IMR-90 (cell line): ENCODE data around the gene F3. TPM values are rescaled to one million over a fixed set of nuclear protein-coding genes. Genes with fewer than 3 reads are reported as not detected.

Experiments
- ATAC-seq: fragments of 200-7000 bp; cut with Tn5 transposase; 2 replicates; pipeline ENCODE4 v1.9.1; 2020; ENCODE audit warnings: low read depth, mild to moderate bottlenecking, moderate library complexity
- BruUV-seq: library from RNA; stranded (reverse); fragments of 400-500 nt; replicated peaks from 2 replicates; lab custom pipeline; 2021; lab: Mats Ljungman, UMichigan
- CTCF ChIA-PET: fragments of 300-600 bp; formaldehyde crosslinking; extraction: SDS; loops from one replicate; lab custom pipeline; 2021; ENCODE audit warnings: antibody characterized with exemption; lab: Yijun Ruan, JAX
- POLR2A ChIA-PET: fragments of 300-600 bp; sonication (Branson Sonifier 250); formaldehyde crosslinking; loops from one replicate; lab custom pipeline; 2022; ENCODE audit warnings: antibody characterized with exemption; ENCODE audit not compliant: unreplicated experiment; lab: Charles Lee
- DNase-seq: peaks from one replicate; pipeline ENCODE4 v3.0.0; 2013
- H2AFZ ChIP-seq: replicated peaks from 2 replicates; pipeline ENCODE3; 2013; ENCODE audit warnings: low read length, mild to moderate bottlenecking; ENCODE audit not compliant: poor library complexity
- H2AK5ac ChIP-seq: 2 replicates; pipeline ENCODE4 v1.6.1; 2013; ENCODE audit warnings: low read depth, low read length, inconsistent platforms
- H2AK9ac ChIP-seq: replicated peaks from 2 replicates; pipeline ENCODE3; 2013; ENCODE audit warnings: mild to moderate bottlenecking, low read depth, low read length, moderate library complexity; ENCODE audit not compliant: poor library complexity
- H2BK120ac ChIP-seq: 2 replicates; pipeline ENCODE4 v1.6.1; 2013; ENCODE audit warnings: low read depth, low read length, inconsistent platforms
- H2BK15ac ChIP-seq: 3 replicates; pipeline ENCODE4 v1.6.1; 2013; ENCODE audit warnings: low read depth, low read length, inconsistent platforms
- H2BK20ac ChIP-seq: 2 replicates; pipeline ENCODE4 v1.6.1; 2013; ENCODE audit warnings: low read depth, mild to moderate bottlenecking, inconsistent platforms, low read length, moderate library complexity
- H2BK5ac ChIP-seq: 2 replicates; pipeline ENCODE4 v1.6.1; 2013; ENCODE audit warnings: mild to moderate bottlenecking, low read depth, low read length, inconsistent platforms; ENCODE audit not compliant: poor library complexity, severe bottlenecking
- H3K14ac ChIP-seq: replicated peaks from 2 replicates; pipeline ENCODE4 v1.6.1; 2013; ENCODE audit warnings: low read depth, low read length, inconsistent platforms
- H3K18ac ChIP-seq: 2 replicates; pipeline ENCODE4 v1.6.1; 2013; ENCODE audit warnings: low read depth, low read length, control low read depth
- H3K23ac ChIP-seq: 2 replicates; pipeline ENCODE4 v1.6.1; 2013; ENCODE audit warnings: low read depth, low read length, inconsistent platforms
- H3K27ac ChIP-seq: 2 replicates; pipeline ENCODE4 v1.5.1; 2013; ENCODE audit warnings: mild to moderate bottlenecking, control low read depth, low read length; ENCODE audit not compliant: insufficient read depth
- H3K27me3 ChIP-seq: 2 replicates; pipeline ENCODE4 v1.6.1; 2013; ENCODE audit warnings: low read length; ENCODE audit not compliant: control insufficient read depth, insufficient read depth
- H3K36me3 ChIP-seq: 2 replicates; pipeline ENCODE4 v1.6.1; 2013; ENCODE audit warnings: low read length, mixed read lengths; ENCODE audit not compliant: control insufficient read depth, insufficient read depth
- H3K4ac ChIP-seq: 2 replicates; pipeline ENCODE4 v1.6.1; 2013; ENCODE audit warnings: low read depth, low read length, inconsistent platforms
- H3K4me1 ChIP-seq: 2 replicates; pipeline ENCODE4 v1.6.1; 2013; ENCODE audit warnings: low read length, mixed read lengths; ENCODE audit not compliant: control insufficient read depth, insufficient read depth
- H3K4me2 ChIP-seq: 2 replicates; pipeline ENCODE4 v1.6.1; 2013; ENCODE audit warnings: low read depth, mild to moderate bottlenecking, control low read depth, low read length, moderate library complexity
- H3K4me3 ChIP-seq: 2 replicates; pipeline ENCODE4 v1.5.1; 2013; ENCODE audit warnings: low read depth, mild to moderate bottlenecking, control low read depth, low read length, moderate library complexity; ENCODE audit not compliant: insufficient read depth
- H3K56ac ChIP-seq: 2 replicates; pipeline ENCODE4 v1.6.1; 2013; ENCODE audit warnings: low read length, inconsistent platforms; ENCODE audit not compliant: insufficient read depth; ENCODE audit errors: extremely low read depth
- H3K79me1 ChIP-seq, 2 experiments: 2 replicates each; pipeline ENCODE4 v1.6.1; 2013; ENCODE audit warnings: low read length in 2 of 2, inconsistent platforms in 1 of 2, low read depth in 1 of 2
- H3K9ac ChIP-seq: 2 replicates; pipeline ENCODE4 v1.6.1; 2013; ENCODE audit warnings: low read depth, low read length, control low read depth
- H3K9me1 ChIP-seq: 2 replicates; pipeline ENCODE4 v1.6.1; 2013; ENCODE audit warnings: low read length, inconsistent platforms; ENCODE audit not compliant: insufficient read depth
- H3K9me3 ChIP-seq: 2 replicates; pipeline ENCODE4 v1.6.1; 2013; ENCODE audit warnings: low read length; ENCODE audit not compliant: control insufficient read depth, insufficient read depth
- H4K20me1 ChIP-seq: 2 replicates; pipeline ENCODE4 v1.6.1; 2013; ENCODE audit warnings: low read length, inconsistent platforms; ENCODE audit not compliant: insufficient read depth
- H4K5ac ChIP-seq: 2 replicates; pipeline ENCODE4 v1.6.1; 2013; ENCODE audit warnings: mild to moderate bottlenecking, low read depth, low read length, control low read depth
- H4K8ac ChIP-seq, 2 experiments: 2 replicates each; pipeline ENCODE4 v1.6.1; 2013; ENCODE audit warnings: low read depth in 2 of 2, low read length in 2 of 2, control low read depth in 1 of 2, inconsistent platforms in 1 of 2
- H4K91ac ChIP-seq: 2 replicates; pipeline ENCODE4 v1.6.1; 2013; ENCODE audit warnings: low read depth, low read length, inconsistent platforms; ENCODE audit not compliant: insufficient read depth
- BHLHE40 ChIP-seq: fragments of 150-350 bp; IDR thresholded peaks from 2 replicates; pipeline ENCODE4 v1.6.1; 2016; ENCODE audit warnings: mild to moderate bottlenecking, low read depth, low read length
- CEBPB ChIP-seq: IDR thresholded peaks from 2 replicates; pipeline ENCODE4 v1.6.1; 2012; ENCODE audit warnings: low read depth, low read length, improper control_type of control experiment
- CHD1 ChIP-seq: IDR thresholded peaks from 2 replicates; pipeline ENCODE4 v1.6.1; 2012; ENCODE audit warnings: low read depth, low read length, improper control_type of control experiment
- FOS ChIP-seq: fragments of 150-350 bp; IDR thresholded peaks from 2 replicates; pipeline ENCODE4 v1.6.1; 2016; ENCODE audit warnings: low read depth, low read length
- MAZ ChIP-seq: IDR thresholded peaks from 2 replicates; pipeline ENCODE4 v1.6.1; 2012; ENCODE audit warnings: low read depth, mild to moderate bottlenecking, low read length, improper control_type of control experiment, moderate library complexity, borderline replicate concordance
- MXI1 ChIP-seq: IDR thresholded peaks from 2 replicates; pipeline ENCODE4 v1.6.1; 2012; ENCODE audit warnings: low read depth, mild to moderate bottlenecking, low read length, moderate library complexity, borderline replicate concordance
- NFE2L2 ChIP-seq: fragments of 150-350 bp; IDR thresholded peaks from 2 replicates; pipeline ENCODE4 v1.6.1; 2016; ENCODE audit warnings: low read depth, mild to moderate bottlenecking, low read length
- POLR2A ChIP-seq: IDR thresholded peaks from 2 replicates; pipeline ENCODE4 v1.6.1; 2012; ENCODE audit warnings: mild to moderate bottlenecking, low read depth, low read length
- RAD21 ChIP-seq: IDR thresholded peaks from 2 replicates; pipeline ENCODE4 v1.6.1; 2012; ENCODE audit warnings: low read length, improper control_type of control experiment
- RCOR1 ChIP-seq: IDR thresholded peaks from 2 replicates; pipeline ENCODE4 v1.6.1; 2012; ENCODE audit warnings: mild to moderate bottlenecking, low read length, improper control_type of control experiment; ENCODE audit not compliant: insufficient replicate concordance
- RFX5 ChIP-seq: IDR thresholded peaks from 2 replicates; pipeline ENCODE4 v1.8.0; 2012; ENCODE audit warnings: low read depth, mild to moderate bottlenecking, low read length, moderate library complexity
- SMC3 ChIP-seq: fragments of 150-350 bp; IDR thresholded peaks from 2 replicates; pipeline ENCODE4 v1.6.1; 2016; ENCODE audit warnings: low read depth, mild to moderate bottlenecking, antibody characterized with exemption, low read length, moderate library complexity
- WGBS, 2 experiments: methylation state at CpG; one replicate each; pipeline versions ENCODE4 v1.1.5 to v1.1.7; 2013; ENCODE audit warnings: missing lambda C conversion rate in 2 of 2; ENCODE audit not compliant: insufficient read length in 1 of 2; ENCODE audit errors: extremely low coverage in 2 of 2; 5-methylcytosine and 5-hydroxymethylcytosine counted together
- dilution Hi-C: fragments of 300-500 bp; cut with HindIII; formaldehyde crosslinking; loops from one replicate; pipeline ENCODE4 v1.14.3; 2018; ENCODE audit warnings: low sequenced_read_pairs; ENCODE audit not compliant: unreplicated experiment
- in situ Hi-C: fragments of 300-500 bp; cut with MboI; formaldehyde crosslinking; loops from 3 replicates; pipeline ENCODE4 v1.14.3; 2019; ENCODE audit warnings: low sequenced_read_pairs, inconsistent platforms, mixed read lengths
- intact Hi-C: fragments of 100-400 bp; cut with micrococcal nuclease; formaldehyde crosslinking; loops from 2 replicates; pipeline ENCODE4 v1.10.0; 2022
- polyA plus RNA-seq, 3 experiments: library from polyadenylated mRNA; depleted of rRNA; stranded (reverse); fragments of >200 nt; gene quantifications; 2 replicates each; pipeline ENCODE4 v1.2.3, GENCODE V29; 2012; ENCODE audit warnings: low replicate concordance in 1 of 3
- total RNA-seq: library from RNA; depleted of rRNA; stranded (reverse); fragments of >200 nt; gene quantifications from 2 replicates; pipeline ENCODE4 v1.2.3, GENCODE V29; 2012
- TF ChIP-seq, protein P1 (sequence below): fragments of 150-350 bp; IDR thresholded peaks from 2 replicates; pipeline ENCODE4 v1.6.1; 2016; ENCODE audit warnings: low read depth, mild to moderate bottlenecking, low read length, moderate library complexity, borderline replicate concordance
- TF ChIP-seq, protein P2 (sequence below): conservative IDR thresholded peaks from 2 replicates; pipeline ENCODE4 v1.5.1; 2012; ENCODE audit warnings: mild to moderate bottlenecking, low read depth, low read length, improper control_type of control experiment

F3 gene
- total and polyA plus RNA-seq, 2 of the 4 experiments (the other 2 are of a cell fraction), result 75.6 to 126 TPM

DNA sequence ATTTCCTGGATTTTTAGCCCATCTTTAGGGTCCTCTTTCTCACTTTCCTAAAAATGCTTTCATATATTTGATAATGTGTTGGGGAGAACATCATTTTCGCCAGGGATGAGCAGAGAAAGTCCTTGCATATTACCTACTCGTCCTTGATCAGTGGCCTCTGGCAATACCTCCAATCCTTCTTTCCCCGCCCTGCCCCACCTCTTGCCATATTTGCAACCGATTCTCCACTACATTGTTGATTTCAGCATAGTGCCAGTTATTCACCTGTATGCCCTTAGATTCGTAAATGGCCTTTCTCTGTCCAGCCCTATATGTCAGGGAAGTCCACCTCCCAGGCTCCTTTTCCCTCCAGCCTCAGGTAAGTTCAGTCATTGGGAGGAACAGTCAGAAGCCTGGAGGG is 13.5 kb upstream of the F3 start:
- no peak for ATAC-seq
- H3K4me2 ChIP-seq, result no peak overlapping the region

More for the DNA sequence above, 13.5 kb upstream of the F3 start:
- Histone ChIP-seq H4K91ac (peak overlapping the region; percentile 23; the same call in 1 of the 2 replicates), H3K18ac (peak overlapping the region; percentile 67; the same call in 1 of the 2 replicates), H2BK120ac (peak overlapping the region; percentile 28), H3K4ac (peak overlapping the region; percentile 84), H2AK5ac (peak overlapping the region; percentile 94), H2BK20ac (peak overlapping the region; percentile 17), H3K23ac (no peak overlapping the region), H3K14ac (peak overlapping the region; percentile 46; the same call in 1 of the 2 replicates), H3K56ac (no peak overlapping the region), H3K9me3 (no peaks in the 10 kb centered on the region), H3K9ac (no peak overlapping the region), H3K79me1 (peaks cover 0 to 7% of the 10 kb centered on the region in 2 experiments; a peak in 2 of 4 replicates), H4K8ac (peak overlapping the region in 1 of 2 experiments; percentile 9; a peak in 2 of 4 replicates), H4K5ac (no peak overlapping the region; the same call in 1 of the 2 replicates), H3K27ac (no peak overlapping the region), H2BK15ac (peak overlapping the region; percentile 100; the same call in 2 of the 3 replicates), H3K36me3 (no peaks in the 10 kb centered on the region), H3K4me1 (peaks cover 36% of the 10 kb centered on the region), H4K20me1 (no peaks in the 10 kb centered on the region), H2AK9ac (no peak overlapping the region), H3K9me1 (peaks cover 29% of the 10 kb centered on the region), H2AFZ (no peak overlapping the region), H2BK5ac (no peak overlapping the region), H3K4me3 (no peak overlapping the region), H3K27me3 (no peaks in the 10 kb centered on the region)
- TF ChIP-seq CHD1 (no peak), MAZ (no peak), POLR2A (no peak), MXI1 (no peak), NFE2L2 (no peak), FOS (no peak), RCOR1 (no peak), CEBPB (no peak), RFX5 (no peak), RAD21 (no peak), BHLHE40 (no peak), SMC3 (no peak)
- TF ChIP-seq, protein P1, sequence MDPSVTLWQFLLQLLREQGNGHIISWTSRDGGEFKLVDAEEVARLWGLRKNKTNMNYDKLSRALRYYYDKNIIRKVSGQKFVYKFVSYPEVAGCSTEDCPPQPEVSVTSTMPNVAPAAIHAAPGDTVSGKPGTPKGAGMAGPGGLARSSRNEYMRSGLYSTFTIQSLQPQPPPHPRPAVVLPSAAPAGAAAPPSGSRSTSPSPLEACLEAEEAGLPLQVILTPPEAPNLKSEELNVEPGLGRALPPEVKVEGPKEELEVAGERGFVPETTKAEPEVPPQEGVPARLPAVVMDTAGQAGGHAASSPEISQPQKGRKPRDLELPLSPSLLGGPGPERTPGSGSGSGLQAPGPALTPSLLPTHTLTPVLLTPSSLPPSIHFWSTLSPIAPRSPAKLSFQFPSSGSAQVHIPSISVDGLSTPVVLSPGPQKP, result no peak
- TF ChIP-seq, protein P2, sequence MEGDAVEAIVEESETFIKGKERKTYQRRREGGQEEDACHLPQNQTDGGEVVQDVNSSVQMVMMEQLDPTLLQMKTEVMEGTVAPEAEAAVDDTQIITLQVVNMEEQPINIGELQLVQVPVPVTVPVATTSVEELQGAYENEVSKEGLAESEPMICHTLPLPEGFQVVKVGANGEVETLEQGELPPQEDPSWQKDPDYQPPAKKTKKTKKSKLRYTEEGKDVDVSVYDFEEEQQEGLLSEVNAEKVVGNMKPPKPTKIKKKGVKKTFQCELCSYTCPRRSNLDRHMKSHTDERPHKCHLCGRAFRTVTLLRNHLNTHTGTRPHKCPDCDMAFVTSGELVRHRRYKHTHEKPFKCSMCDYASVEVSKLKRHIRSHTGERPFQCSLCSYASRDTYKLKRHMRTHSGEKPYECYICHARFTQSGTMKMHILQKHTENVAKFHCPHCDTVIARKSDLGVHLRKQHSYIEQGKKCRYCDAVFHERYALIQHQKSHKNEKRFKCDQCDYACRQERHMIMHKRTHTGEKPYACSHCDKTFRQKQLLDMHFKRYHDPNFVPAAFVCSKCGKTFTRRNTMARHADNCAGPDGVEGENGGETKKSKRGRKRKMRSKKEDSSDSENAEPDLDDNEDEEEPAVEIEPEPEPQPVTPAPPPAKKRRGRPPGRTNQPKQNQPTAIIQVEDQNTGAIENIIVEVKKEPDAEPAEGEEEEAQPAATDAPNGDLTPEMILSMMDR, result no peak
- BruUV-seq, result no TSS peak
- DNase-seq, result no peak
- WGBS, 2 experiments, result 100% methylated on average over 3 of the region's 5 CpGs; no CpG with 5 or more reads in 1 of the 2 experiments
- POLR2A ChIA-PET, result no interaction called here
- CTCF ChIA-PET, result no interaction called here
- dilution Hi-C loops (no loop called here), intact Hi-C loops (no loop called here), in situ Hi-C loops (no loop called here)
